ENCODE data around the gene BCAM.
"Not testable (repeated sequence)": the region's sequence is repeated elsewhere in the genome, so short reads cannot be mapped to it uniquely, and the experiment has no call there.

The BCAM gene

DNA sequence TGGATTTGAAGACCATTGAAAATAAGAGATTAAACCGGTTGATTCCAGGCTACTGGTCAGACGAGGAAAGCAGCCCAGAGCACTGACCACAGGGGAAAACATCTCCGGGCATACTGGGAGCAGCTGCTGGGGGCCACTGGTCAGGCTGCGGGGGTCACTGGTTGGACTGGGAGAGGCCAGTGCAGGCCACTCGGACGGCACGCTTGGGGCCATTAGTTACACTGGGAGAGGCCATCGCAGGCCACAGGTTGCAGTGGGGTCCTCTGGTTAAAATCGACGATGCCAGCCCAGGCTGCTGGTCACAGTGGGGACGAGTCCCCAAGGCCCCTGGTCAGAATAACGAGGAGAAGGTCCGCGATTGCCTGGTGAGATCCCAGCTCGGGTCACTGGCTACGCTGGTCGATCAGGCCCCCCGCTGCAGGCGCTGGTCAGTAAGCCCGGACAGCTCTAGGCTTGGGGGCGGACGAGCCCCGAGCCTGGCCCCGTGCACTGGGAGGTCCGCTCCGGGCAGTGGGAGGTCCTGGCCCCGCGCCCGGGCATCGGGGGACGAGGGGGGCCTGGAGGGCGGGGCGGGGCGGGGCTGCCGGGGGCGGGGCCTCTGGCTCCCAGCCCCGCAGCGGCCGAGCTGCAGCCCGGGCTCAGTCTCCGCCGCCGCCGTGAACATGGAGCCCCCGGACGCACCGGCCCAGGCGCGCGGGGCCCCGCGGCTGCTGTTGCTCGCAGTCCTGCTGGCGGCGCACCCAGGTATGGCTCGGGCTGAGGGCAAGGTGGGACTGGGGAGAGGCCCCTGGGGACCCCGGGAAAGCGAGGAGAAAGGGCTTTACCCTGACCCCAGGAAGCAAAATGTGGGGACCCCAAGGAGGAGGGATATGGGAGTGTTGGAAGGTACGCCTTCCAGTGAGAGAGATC, at the start of gene BCAM:
Gene BCAM (plus strand): TSS at position 641 of the 909 bp plus-strand sequence. CDS start 22 bp downstream, at position 663.
- DNase-seq (ENCODE audit: low read depth, low spot score), result no peak

DNA sequence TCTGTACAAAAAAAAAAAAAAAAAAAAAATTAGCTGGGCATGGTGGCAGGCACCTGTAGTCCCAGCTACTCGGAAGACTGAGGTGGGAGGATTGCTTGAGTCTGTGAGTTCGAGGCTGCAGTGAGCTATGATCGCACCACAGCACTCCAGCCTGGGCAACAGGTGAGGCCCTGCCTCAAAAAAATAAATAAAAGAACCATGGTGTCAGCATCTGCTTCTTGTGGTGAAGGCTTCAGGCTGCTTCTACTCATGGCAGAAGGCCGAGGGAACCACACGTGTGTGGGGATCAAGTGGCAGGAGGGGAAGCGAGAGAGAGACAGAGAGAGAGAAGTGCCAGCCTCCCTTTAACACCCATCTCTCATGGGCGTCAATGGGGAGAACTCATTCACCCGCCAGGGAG, 46.9 kb upstream of the BCAM start:
- no peak for DNase-seq (ENCODE audit: low read depth, low spot score)

GRCh38 chr19:44765033-44765948, 43.6 kb upstream of the BCAM start:
- no peak for DNase-seq (ENCODE audit: low read depth, low spot score)

- DNase-seq (ENCODE audit: low read depth, low spot score), result no peak
Measured at GRCh38 chr19:44765949-44766335, 43.0 kb upstream of the BCAM start.

DNA sequence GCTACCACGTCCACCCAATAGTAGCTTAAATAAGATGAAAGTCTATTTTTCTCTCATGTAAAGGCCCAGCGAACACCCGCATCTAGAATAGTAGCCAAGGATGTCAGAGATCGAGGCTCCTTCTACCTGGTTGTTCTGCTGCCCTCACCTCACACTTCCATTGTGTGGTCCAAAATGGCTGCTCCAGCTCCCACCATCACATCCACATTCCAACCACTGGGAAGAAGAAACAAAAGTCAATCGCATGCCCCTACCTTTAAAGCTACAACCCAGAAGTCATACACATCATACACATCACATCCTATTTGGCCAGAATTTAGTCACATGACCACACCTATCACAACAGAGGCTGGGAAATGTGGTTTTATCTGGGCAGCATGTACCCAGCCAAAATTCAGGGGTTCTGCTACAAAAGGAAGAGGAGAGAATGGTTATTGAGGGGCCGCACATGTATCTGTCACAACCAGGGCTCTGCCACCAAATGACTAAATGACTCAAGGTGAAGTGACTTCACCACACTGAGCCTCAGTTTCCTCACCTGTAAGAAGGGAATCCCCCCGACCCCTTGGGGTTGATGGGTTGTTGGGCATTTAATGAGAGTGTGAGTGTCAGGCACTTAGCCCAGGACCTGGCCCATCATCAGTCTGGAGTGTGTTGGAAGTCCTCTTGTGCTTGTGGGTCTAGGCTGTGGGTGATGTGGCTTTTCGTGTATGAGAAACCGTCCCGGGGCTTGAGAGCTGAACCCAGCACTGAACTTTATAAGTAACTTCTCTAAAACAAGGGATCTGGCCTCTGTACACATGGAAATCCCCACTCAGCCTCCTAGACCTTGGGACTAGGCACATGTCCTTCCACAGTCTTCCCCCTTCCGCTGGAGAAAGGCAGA, 41.4 kb upstream of the BCAM start:
- no peak for DNase-seq (ENCODE audit: low read depth, low spot score)

GRCh38 chr19:44770550-44771257, 38.2 kb upstream of the BCAM start:
- peak; percentile 75 for DNase-seq (ENCODE audit: low read depth, low spot score)

- not testable (repeated sequence) for DNase-seq (ENCODE audit: low read depth, low spot score)
Measured at GRCh38 chr19:44772144-44772543, 36.8 kb upstream of the BCAM start.

GRCh38 chr19:44772959-44773358, 35.9 kb upstream of the BCAM start:
- DNase-seq (ENCODE audit: low read depth, low spot score), result no peak

DNA sequence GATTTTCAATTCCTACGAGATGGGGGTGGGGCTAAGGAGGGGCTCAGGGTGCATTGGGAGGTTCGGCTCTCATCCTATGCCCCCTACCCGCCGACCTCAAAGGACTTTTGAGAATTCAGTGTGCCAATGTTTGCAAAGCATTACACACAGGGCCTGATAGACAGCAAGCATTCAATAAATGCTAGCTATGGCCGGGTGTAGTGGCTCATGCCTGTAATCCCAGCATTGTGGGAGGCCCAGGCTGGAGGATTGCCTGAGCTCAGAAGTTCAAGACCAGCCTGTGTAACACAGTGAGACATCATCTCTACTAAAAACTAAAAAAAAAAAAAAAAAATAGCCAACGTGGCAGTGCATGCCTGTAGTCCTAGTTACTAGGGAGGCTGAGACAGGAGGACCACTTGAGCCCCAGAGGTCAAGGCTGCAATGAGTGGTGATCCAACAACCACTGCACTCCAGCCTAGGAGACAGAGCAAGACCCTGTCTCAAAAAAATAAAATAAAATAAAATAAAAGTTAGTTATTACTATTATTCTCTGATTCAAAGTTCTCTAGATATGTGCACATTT, 33.1 kb upstream of the BCAM start:
- no peak for DNase-seq (ENCODE audit: low read depth, low spot score)

GRCh38 chr19:44776402-44777096, 32.4 kb upstream of the BCAM start:
- DNase-seq (ENCODE audit: low read depth, low spot score), result no peak

DNA sequence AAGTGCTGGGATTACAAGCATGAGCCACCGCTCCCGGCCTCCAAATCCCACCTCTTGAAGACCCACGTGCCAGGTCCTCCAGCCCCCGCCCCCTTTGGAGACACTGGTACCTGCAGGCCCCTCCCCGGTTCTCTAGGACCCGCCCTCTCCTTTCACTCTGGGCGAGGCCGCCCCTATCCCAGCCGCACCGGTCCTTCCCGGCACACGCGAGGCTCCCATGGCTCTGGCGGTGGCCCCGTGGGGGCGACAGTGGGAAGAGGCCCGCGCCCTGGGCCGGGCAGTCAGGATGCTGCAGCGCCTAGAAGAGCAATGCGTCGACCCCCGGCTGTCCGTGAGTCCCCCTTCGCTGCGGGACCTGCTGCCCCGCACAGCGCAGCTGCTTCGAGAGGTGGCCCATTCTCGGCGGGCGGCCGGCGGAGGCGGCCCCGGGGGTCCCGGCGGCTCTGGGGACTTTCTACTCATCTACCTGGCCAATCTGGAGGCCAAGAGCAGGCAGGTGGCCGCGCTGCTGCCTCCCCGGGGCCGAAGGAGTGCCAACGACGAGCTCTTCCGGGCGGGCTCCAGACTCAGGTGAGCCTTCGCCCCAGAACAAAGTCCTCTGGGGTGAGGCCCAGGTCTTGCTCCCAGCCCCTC, 31.1 kb upstream of the BCAM start, which contains the start of gene CBLC:
Gene CBLC (plus strand): TSS at position 176 of the 633 bp plus-strand sequence. CDS start 42 bp downstream, at position 218.
- DNase-seq (ENCODE audit: low read depth, low spot score), result peak; percentile 59

GRCh38 chr19:44779150-44779549, 29.8 kb upstream of the BCAM start:
- DNase-seq (ENCODE audit: low read depth, low spot score), result no peak

DNA sequence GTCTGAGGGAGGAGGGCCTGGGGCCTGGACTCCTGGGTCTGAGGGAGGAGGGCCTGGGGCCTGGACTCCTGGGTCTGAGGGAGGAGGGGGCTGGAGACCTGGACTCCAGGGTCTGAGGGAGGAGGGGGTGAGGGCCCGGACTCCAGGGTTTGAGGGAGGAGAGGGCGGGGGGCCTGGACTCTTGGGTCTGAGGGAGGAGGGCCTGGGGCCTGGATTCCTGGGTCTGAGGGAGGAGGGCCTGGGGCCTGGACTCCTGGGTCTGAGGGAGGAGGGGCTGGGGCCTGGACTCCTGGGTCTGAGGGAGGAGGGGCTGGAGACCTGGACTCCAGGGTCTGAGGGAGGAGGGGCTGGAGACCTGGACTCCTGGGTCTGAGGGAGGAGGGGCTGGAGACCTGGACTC, 27.2 kb upstream of the BCAM start:
- not testable (repeated sequence) for DNase-seq (ENCODE audit: low read depth, low spot score)

DNA sequence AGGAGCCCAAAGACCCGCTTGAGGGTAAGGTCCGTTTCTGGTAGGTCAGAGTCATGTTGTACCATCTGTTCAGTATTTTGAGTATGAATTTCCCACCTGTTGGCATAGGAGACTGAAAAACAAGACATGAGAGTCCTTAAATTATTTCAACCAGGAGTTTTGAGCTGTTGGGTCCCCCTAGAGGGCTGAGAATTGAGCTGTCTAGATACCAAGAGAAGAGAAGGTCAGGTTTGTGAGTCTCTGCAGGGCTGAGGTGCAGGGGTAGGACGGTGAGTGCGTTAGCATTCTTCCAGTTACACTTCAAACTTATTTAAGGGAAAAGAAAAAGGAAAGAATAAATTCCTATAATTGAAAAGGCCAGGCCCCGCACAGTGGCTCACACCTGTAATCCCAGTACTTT, 26.2 kb upstream of the BCAM start:
- no peak for DNase-seq (ENCODE audit: low read depth, low spot score)

GRCh38 chr19:44783545-44783944, 25.4 kb upstream of the BCAM start:
- DNase-seq (ENCODE audit: low read depth, low spot score), result no peak

- DNase-seq (ENCODE audit: low read depth, low spot score), result no peak
Measured at GRCh38 chr19:44785271-44785670, 23.6 kb upstream of the BCAM start.

DNA sequence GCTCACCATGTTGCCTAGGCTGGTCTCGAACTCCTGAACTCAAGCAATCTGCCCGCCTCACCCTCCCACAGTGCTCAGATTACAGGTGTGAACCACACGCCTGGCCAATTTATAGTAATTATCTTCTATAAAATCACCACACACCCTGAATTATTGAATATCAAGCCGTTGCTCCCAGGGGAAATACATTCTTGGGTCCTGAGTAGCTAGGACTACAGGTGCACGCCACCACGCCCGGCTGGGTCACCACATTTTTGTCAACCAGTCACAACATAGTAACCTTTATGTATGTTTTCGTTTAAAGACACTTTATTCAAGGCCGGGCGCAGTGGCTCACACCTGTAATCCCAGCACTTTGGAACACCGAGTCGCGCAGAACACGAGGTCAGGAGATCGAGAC, 22.9 kb upstream of the BCAM start:
- DNase-seq (ENCODE audit: low read depth, low spot score), result no peak

GRCh38 chr19:44788971-44789370, 19.9 kb upstream of the BCAM start:
- no peak for DNase-seq (ENCODE audit: low read depth, low spot score)

- no peak for DNase-seq (ENCODE audit: low read depth, low spot score)
Measured at GRCh38 chr19:44789943-44790483, 18.9 kb upstream of the BCAM start.

All from iPS DF 19.7 (cell line).